ENCODE measurements around the gene CTNND2.

GRCh38 chr5:11172484-11172883 lies 731.8 kb downstream of the CTNND2 start:
- TF ChIP-seq TAF1 (IDR thresholded peaks at IDR 0.05; ENCODE audit: borderline replicate concordance, low read depth, low read length): no peak
- TF ChIP-seq, protein P1, sequence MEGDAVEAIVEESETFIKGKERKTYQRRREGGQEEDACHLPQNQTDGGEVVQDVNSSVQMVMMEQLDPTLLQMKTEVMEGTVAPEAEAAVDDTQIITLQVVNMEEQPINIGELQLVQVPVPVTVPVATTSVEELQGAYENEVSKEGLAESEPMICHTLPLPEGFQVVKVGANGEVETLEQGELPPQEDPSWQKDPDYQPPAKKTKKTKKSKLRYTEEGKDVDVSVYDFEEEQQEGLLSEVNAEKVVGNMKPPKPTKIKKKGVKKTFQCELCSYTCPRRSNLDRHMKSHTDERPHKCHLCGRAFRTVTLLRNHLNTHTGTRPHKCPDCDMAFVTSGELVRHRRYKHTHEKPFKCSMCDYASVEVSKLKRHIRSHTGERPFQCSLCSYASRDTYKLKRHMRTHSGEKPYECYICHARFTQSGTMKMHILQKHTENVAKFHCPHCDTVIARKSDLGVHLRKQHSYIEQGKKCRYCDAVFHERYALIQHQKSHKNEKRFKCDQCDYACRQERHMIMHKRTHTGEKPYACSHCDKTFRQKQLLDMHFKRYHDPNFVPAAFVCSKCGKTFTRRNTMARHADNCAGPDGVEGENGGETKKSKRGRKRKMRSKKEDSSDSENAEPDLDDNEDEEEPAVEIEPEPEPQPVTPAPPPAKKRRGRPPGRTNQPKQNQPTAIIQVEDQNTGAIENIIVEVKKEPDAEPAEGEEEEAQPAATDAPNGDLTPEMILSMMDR (IDR thresholded peaks at IDR 0.05): no peak
- no peak for TF ChIP-seq FOXM1 (IDR thresholded peaks at IDR 0.05; ENCODE audit: low read depth)
- no peak for TF ChIP-seq RCOR1 (IDR thresholded peaks at IDR 0.05; ENCODE audit: low read length)
- TF ChIP-seq, protein P2, sequence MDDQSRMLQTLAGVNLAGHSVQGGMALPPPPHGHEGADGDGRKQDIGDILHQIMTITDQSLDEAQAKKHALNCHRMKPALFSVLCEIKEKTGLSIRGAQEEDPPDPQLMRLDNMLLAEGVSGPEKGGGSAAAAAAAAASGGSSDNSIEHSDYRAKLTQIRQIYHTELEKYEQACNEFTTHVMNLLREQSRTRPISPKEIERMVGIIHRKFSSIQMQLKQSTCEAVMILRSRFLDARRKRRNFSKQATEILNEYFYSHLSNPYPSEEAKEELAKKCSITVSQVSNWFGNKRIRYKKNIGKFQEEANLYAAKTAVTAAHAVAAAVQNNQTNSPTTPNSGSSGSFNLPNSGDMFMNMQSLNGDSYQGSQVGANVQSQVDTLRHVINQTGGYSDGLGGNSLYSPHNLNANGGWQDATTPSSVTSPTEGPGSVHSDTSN (IDR thresholded peaks at IDR 0.05): no peak
- TF ChIP-seq, protein P3, sequence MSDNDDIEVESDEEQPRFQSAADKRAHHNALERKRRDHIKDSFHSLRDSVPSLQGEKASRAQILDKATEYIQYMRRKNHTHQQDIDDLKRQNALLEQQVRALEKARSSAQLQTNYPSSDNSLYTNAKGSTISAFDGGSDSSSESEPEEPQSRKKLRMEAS (IDR thresholded peaks at IDR 0.05; ENCODE audit: low read depth): no peak
- TF ChIP-seq EZH2phosphoT487 (IDR thresholded peaks at IDR 0.05; ENCODE audit: borderline replicate concordance, low read depth): no peak
- TF ChIP-seq NRF1 (IDR thresholded peaks at IDR 0.05; ENCODE audit: low read depth, low read length): no peak
- TF ChIP-seq USF1 (IDR thresholded peaks at IDR 0.05; ENCODE audit: borderline replicate concordance, low read depth): no peak
- TF ChIP-seq, protein P4, sequence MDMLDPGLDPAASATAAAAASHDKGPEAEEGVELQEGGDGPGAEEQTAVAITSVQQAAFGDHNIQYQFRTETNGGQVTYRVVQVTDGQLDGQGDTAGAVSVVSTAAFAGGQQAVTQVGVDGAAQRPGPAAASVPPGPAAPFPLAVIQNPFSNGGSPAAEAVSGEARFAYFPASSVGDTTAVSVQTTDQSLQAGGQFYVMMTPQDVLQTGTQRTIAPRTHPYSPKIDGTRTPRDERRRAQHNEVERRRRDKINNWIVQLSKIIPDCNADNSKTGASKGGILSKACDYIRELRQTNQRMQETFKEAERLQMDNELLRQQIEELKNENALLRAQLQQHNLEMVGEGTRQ (IDR thresholded peaks at IDR 0.05; ENCODE audit: borderline replicate concordance, low read depth, low read length): no peak
- TF ChIP-seq SIN3A (IDR thresholded peaks at IDR 0.05; ENCODE audit: borderline replicate concordance, low read depth, low read length): no peak

Measured in SK-N-SH (cell line).